ENCODE data around the gene OGFR. TPM values are rescaled to one million over a fixed set of nuclear protein-coding genes. Genes with fewer than 3 reads are reported as not detected.

Gene OGFR
- total RNA-seq, 1 donor from 2014 or later = 56.5 TPM

GRCh38 chr20:62785393-62785792 lies 19.2 kb upstream of the OGFR start:
- TF ChIP-seq, protein P1, sequence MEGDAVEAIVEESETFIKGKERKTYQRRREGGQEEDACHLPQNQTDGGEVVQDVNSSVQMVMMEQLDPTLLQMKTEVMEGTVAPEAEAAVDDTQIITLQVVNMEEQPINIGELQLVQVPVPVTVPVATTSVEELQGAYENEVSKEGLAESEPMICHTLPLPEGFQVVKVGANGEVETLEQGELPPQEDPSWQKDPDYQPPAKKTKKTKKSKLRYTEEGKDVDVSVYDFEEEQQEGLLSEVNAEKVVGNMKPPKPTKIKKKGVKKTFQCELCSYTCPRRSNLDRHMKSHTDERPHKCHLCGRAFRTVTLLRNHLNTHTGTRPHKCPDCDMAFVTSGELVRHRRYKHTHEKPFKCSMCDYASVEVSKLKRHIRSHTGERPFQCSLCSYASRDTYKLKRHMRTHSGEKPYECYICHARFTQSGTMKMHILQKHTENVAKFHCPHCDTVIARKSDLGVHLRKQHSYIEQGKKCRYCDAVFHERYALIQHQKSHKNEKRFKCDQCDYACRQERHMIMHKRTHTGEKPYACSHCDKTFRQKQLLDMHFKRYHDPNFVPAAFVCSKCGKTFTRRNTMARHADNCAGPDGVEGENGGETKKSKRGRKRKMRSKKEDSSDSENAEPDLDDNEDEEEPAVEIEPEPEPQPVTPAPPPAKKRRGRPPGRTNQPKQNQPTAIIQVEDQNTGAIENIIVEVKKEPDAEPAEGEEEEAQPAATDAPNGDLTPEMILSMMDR (IDR thresholded peaks at IDR 0.05; ENCODE audit: unreplicated experiment) = no peak
- H3K36me3 Mint-ChIP-seq = no peaks in the 10 kb centered on the region
- peak overlapping the region; percentile 3 for H3K4me3 Mint-ChIP-seq
- no peaks in the 10 kb centered on the region for H3K9me3 Mint-ChIP-seq
- peak overlapping the region; percentile 95 for H3K27ac Mint-ChIP-seq
- no peaks in the 10 kb centered on the region for H3K27me3 Mint-ChIP-seq (ENCODE audit: low read depth)
- peaks cover 41% of the 10 kb centered on the region for H3K4me1 Mint-ChIP-seq
- no peak for DNase-seq (ENCODE audit: low spot score in 2 of 2, unreplicated experiment in 2 of 2)

DNA sequence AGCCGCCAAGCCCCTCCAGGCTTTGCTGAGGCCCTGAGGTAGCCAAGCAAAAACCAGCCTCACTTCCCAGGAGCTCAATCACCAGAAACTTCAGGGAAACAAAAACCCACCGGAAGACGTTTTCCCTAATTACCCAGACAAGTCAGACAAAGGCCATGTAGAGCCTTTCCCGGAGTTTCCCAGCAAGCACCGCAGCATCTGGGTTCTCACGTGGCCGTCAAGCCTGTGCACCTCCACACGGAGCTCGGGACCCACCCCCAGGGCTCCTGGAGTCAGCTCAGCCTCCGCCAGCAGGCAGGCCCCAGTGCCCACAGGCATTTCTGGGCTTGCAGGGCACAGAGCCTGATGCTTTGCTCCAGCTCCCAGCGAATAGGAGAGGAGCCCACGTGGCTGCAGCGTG lies 18.5 kb upstream of the OGFR start:
- TF ChIP-seq, protein P1 (IDR thresholded peaks at IDR 0.05; ENCODE audit: unreplicated experiment) = no peak
- no peak overlapping the region for H3K4me3 Mint-ChIP-seq

DNA sequence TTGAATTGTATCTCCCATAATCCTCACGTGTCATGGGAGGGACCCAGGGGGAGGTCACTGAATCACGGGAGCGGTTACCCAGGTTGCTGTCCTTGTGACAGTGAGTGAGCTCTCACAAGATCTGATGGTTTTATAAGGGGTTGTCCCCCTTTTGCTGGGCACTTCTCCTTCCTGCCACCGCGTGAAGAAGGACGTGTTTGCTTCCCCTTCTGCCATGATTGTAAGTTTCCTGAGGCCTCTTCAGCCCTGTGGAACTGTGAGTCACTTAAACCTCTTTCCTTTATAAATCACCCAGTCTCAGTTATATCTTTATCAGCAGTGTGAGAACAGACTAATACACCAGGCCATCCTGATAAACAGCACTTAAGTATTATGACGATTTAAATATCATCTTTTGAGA lies 17.3 kb upstream of the OGFR start:
- no peak for DNase-seq (ENCODE audit: low spot score in 2 of 2, unreplicated experiment in 2 of 2)
- no peaks in the 10 kb centered on the region for H3K36me3 Mint-ChIP-seq
- TF ChIP-seq, protein P1 (IDR thresholded peaks at IDR 0.05; ENCODE audit: unreplicated experiment) = no peak
- H3K4me3 Mint-ChIP-seq = no peak overlapping the region
- peaks cover 47% of the 10 kb centered on the region for H3K4me1 Mint-ChIP-seq
- H3K9me3 Mint-ChIP-seq = no peaks in the 10 kb centered on the region
- H3K27ac Mint-ChIP-seq = peak overlapping the region; percentile 82
- H3K27me3 Mint-ChIP-seq (ENCODE audit: low read depth) = peaks cover 1% of the 10 kb centered on the region

More for the DNA sequence above, 18.5 kb upstream of the OGFR start:
- H3K9me3 Mint-ChIP-seq = no peaks in the 10 kb centered on the region
- peak overlapping the region; percentile 95 for H3K27ac Mint-ChIP-seq
- no peaks in the 10 kb centered on the region for H3K27me3 Mint-ChIP-seq (ENCODE audit: low read depth)
- no peak for DNase-seq (ENCODE audit: low spot score in 2 of 2, unreplicated experiment in 2 of 2)
- peaks cover 42% of the 10 kb centered on the region for H3K4me1 Mint-ChIP-seq
- no peaks in the 10 kb centered on the region for H3K36me3 Mint-ChIP-seq

- H3K36me3 Mint-ChIP-seq = no peaks in the 10 kb centered on the region
- peaks cover 1% of the 10 kb centered on the region for H3K27me3 Mint-ChIP-seq (ENCODE audit: low read depth)
- H3K27ac Mint-ChIP-seq = no peak overlapping the region
- no peak for DNase-seq (ENCODE audit: low spot score in 2 of 2, unreplicated experiment in 2 of 2)
- no peaks in the 10 kb centered on the region for H3K9me3 Mint-ChIP-seq
- H3K4me3 Mint-ChIP-seq = no peak overlapping the region
- peaks cover 42% of the 10 kb centered on the region for H3K4me1 Mint-ChIP-seq
- TF ChIP-seq, protein P1 (IDR thresholded peaks at IDR 0.05; ENCODE audit: unreplicated experiment) = no peak
Measured at GRCh38 chr20:62787866-62788265, 16.8 kb upstream of the OGFR start.

DNA sequence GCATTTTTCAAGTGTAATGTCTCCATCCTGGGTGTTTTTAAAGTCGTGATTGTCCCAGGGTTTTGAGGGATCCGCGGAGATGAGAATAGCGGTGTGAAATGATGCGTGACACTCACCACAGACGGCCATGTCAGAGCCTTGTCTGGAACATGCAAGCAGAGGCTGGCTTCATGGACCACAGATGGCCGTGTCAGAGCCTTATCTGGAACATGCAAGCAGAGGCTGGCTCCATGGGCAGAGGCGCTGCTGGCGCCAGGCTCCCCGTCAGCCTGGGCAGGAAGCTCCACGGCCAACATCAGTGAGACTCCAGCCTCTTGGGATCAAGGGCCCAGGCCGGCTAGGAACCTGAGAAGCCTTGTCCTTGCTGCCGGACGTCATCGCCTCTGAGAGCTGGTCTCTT lies 16.0 kb upstream of the OGFR start:
- H3K27ac Mint-ChIP-seq = no peak overlapping the region
- H3K4me3 Mint-ChIP-seq = no peak overlapping the region
- no peak for DNase-seq (ENCODE audit: low spot score in 2 of 2, unreplicated experiment in 2 of 2)
- H3K36me3 Mint-ChIP-seq = no peaks in the 10 kb centered on the region
- peaks cover 1% of the 10 kb centered on the region for H3K27me3 Mint-ChIP-seq (ENCODE audit: low read depth)
- TF ChIP-seq, protein P1 (IDR thresholded peaks at IDR 0.05; ENCODE audit: unreplicated experiment) = no peak
- peaks cover 37% of the 10 kb centered on the region for H3K4me1 Mint-ChIP-seq
- no peaks in the 10 kb centered on the region for H3K9me3 Mint-ChIP-seq

- Mint-ChIP-seq H3K27me3 (ENCODE audit: low read depth) (peaks cover 1% of the 10 kb centered on the region), H3K27ac (no peak overlapping the region), H3K9me3 (no peaks in the 10 kb centered on the region), H3K36me3 (no peaks in the 10 kb centered on the region), H3K4me3 (no peak overlapping the region), H3K4me1 (peaks cover 33% of the 10 kb centered on the region)
- DNase-seq (ENCODE audit: low spot score in 2 of 2, unreplicated experiment in 2 of 2) = no peak
- TF ChIP-seq, protein P1 (IDR thresholded peaks at IDR 0.05; ENCODE audit: unreplicated experiment) = no peak
Measured at GRCh38 chr20:62790075-62790474, 14.6 kb upstream of the OGFR start.
